NCI-H1105 (cell line): Measurements from ENCODE around the gene IQGAP2.
"Not testable (repeated sequence)": the region's sequence is repeated elsewhere in the genome, so short reads cannot be mapped to it uniquely, and the experiment has no call there.

Source experiments
- DNase-seq: peaks from one replicate; lab custom pipeline; 2025; lab: John Stamatoyannopoulos, UW

IQGAP2 gene

GRCh38 chr5:76657683-76658311 lies 254.7 kb downstream of the IQGAP2 start:
- DNase-seq = no peak

GRCh38 chr5:76660360-76660759 lies 257.3 kb downstream of the IQGAP2 start:
- DNase-seq = no peak

DNA sequence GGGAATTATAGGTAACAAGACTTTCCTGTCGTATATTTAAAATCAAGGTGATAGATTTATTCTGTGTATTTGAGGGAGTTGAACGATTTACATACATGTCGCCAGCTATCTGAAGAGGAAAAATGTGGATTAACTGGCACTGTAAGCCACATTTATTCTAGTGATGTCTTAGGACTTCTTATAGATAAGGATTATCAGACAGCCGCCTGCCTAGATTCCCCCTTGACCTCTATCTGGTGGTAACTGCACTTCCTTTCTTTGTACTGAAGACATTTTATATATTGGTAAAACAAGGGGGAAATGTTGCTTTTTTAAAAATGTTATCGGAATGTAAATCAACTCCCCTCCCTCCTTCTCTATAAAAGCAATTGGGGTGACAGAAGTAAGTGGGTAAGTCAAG lies 259.4 kb downstream of the IQGAP2 start:
- no peak for DNase-seq

DNA sequence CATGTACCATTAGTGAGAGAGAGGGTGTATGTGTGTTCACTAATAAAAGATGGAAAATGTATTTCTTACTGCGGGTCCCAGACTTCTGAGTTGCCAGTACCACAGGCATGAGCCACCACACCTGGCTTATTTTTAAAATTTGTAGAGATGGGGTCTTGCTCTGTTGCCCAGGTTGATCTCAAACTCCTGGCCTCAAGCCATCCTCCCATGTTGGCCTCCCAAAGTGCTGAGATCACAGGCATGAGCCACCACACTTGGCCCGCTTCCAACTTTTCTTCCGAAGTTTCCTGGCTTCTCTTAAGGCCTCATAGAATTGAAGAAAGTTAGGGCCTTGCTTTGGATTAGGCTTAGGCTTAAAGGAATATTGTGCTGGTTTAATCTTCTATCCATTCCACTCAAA lies 260.5 kb downstream of the IQGAP2 start:
- no peak for DNase-seq

- no peak for DNase-seq
These were observed 261.0 kb downstream of the IQGAP2 start for GRCh38 chr5:76664079-76664478.

DNA sequence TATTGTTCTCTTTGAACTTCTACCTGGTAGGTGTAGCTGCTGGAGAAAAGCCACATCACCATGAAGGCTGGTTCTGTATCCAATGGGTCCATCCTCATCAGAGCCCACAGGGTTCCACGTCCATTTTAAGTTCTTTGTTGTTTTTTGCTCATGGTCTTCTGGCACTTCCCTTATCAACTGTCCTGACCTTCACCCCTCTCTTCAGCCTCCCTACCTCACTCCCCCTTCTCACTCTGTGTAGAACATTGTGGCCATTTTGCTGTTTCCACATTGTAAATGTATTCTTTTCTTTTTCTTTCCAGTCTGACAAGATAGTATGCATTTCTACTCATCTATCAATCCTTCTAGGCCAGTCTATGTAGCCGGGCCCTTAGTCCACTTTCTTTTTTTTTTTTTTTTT lies 264.4 kb downstream of the IQGAP2 start:
- no peak for DNase-seq

- no peak for DNase-seq
These were observed 266.2 kb downstream of the IQGAP2 start for GRCh38 chr5:76669245-76669644.

GRCh38 chr5:76670508-76670907 lies 267.4 kb downstream of the IQGAP2 start:
- no peak for DNase-seq

DNA sequence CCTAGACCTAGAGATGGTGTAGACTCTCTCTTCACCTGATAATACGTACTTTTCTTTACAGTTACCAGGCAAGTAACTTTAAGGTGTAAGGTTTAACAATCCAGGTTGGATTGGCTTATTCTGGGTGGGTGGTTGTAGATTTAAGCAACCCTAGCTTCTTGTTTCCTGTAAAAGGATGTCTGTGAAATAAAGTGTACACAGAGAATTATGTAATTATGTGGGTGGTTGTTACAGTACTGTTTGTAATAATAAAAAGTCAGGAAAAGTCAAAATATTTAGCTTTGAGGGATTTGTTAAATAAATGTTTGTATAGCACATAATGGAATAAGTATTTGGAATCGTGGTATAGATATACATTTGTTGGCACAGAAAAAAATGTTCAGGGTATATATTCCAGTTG lies 269.2 kb downstream of the IQGAP2 start:
- no peak for DNase-seq

DNA sequence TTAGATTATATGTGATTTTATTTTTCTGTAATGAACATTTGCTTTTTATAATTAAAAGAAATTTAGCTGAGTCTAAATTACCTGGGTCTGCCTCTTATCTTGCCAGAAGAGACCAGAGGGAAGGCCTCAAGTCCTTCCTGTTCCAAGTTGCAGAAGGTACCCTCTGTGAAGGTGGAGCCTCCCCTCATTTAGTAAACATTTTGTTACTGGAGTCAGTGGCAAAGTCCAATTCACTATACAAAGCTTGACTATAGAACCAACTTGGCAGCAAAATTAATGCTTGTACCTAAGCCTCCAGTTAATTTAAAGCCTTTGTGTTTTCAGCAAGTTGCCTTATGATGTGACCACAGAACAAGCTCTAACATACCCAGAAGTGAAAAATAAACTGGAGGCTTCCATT lies 270.0 kb downstream of the IQGAP2 start:
- DNase-seq = no peak

GRCh38 chr5:76674330-76675066 lies 271.4 kb downstream of the IQGAP2 start:
- no peak for DNase-seq

GRCh38 chr5:76675364-76675763 lies 272.3 kb downstream of the IQGAP2 start:
- DNase-seq = no peak

DNA sequence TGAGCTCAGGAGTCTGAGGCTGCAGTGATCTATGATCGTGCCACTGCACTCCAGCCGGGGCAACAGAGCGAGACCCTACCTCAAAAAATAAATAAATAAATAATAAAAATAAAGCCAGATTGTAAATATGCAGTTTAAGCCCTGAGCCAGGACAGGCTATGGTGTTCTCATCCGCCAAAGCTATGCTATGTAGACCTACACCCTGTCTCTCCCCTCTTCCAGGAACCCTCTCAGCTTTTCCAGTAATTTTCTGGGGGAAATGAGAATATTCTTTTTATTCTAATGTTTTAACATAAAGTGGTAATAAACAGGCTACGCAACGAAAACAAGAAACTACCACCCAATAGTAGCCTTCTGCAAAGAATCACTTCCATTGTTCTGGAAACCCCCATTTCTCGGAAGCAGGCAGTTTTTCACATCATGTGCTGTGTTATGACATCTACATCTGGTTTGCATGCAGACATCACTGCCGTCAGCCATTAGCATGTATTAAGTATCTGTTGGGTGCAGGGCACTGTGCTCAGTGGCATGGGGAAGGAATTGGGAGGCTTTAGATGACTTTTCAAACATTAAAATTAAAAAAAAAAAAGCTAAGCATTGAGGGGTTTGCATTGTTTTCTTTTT lies 274.9 kb downstream of the IQGAP2 start:
- no peak for DNase-seq

GRCh38 chr5:76679231-76679630 lies 276.1 kb downstream of the IQGAP2 start:
- no peak for DNase-seq

- not testable (repeated sequence) for DNase-seq
These were observed 277.7 kb downstream of the IQGAP2 start for GRCh38 chr5:76680826-76681225.

DNA sequence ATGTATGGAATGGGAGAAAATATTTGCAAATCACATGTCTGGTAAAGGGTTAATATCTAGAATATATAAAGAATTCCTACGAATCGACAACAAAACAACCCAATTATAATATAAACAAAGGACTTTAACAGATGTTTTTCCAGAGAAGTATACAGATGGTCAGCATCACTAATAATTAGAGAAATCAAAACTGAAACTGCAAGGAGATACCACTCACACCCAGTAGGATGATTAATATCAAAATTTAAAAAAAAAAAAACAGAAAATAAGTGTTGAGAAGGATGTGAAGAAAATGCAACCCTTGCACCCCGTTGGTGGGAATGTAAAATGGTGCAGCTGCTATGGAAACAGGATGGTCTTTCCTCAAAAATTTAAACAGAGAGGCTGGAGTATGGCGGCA lies 278.2 kb downstream of the IQGAP2 start:
- no peak for DNase-seq

GRCh38 chr5:76682387-76682786 lies 279.3 kb downstream of the IQGAP2 start:
- no peak for DNase-seq

DNA sequence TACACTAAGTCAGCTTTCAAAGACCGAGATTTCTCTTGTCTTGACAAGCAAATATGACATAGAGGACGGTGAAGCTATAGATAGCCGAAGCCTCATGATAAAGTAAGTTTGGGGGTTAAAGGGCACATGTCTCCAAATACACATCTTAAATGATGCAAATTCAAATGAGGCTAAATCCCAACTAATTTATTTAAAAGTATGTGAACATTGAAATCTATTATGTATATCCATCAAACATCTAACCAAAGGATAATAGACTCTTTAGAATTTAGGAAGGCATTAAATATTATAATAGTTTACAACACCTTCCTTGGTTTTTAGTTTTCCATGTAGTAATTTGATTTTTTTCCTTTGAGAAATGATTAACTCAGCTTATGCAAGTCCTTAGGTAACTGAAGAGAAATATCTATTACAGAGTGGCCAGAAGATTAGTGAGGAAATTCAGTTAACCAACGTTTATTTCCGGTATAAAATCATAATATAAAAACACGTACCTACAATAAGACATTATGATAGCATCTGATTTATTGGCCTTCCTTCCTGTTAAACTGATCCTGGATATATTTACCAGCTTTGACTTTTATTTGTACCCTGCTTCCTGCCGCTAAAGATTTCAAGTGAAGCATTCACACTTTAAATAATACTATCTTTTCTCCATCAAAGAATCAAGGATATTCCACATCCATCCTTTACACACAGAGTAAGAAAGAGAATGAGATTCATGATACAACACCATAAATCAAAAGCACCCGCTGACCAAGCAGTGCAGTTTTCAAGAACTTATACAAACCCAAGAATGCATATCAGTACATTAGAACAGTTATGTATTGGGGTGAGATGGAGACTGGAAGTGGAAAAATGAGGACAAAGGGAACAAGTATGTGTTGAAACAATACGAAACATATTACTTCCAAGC lies 281.0 kb downstream of the IQGAP2 start:
- DNase-seq = no peak

DNA sequence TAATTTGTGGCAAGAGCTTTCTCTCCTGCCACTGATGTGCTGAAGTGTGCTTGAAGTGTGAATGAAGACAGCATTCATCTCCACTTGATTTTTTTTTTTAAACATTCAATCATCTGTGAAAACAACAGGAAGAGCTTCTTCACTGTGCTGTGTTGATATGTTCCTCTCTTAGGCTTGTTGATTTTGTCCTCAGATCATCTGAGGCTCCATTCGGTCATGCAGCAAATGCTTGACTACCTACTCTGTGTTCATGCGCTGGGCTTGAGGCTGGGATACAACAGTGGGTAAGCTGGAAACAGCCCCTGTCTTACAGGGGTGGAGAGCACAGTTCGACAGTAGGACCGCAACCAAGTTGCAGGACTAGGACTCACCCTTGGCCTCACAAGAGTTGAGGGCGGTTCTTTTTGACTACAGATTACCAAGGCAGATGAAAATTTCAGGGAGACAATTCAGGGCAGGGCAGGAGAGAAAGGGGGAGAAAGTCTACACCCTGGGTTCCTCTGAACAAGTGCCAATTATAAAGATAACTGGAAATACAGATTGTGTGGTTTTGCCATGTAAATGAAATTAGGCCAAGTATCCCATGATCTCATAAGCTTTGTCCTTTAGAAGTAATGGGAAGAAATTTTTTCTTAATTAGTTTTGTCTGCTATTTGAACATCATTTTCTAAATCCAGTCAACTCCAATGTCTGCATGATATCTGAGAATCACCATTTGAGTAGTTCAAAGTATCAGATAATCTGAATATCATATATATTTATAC lies 281.9 kb downstream of the IQGAP2 start:
- DNase-seq = no peak

DNA sequence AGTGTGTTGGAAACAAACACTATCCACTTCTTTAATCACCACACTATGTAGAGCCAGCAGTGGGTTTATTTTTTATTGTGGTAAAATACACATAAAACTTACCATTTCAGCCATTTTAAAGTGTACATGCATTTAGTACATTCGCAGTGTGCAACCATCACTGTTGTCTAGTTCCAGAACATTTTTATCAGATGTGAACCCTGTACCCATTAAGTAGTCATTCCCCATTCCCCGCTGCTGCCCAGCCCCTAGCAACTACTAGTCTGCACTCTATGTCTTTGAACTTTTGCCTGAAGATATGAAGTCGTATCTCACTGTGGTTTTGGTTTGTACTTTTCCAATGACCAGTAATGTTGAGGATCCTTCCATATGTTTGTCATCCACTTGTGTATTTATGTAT lies 282.6 kb downstream of the IQGAP2 start:
- DNase-seq = no peak

GRCh38 chr5:76688212-76688611 lies 285.1 kb downstream of the IQGAP2 start:
- DNase-seq = no peak

DNA sequence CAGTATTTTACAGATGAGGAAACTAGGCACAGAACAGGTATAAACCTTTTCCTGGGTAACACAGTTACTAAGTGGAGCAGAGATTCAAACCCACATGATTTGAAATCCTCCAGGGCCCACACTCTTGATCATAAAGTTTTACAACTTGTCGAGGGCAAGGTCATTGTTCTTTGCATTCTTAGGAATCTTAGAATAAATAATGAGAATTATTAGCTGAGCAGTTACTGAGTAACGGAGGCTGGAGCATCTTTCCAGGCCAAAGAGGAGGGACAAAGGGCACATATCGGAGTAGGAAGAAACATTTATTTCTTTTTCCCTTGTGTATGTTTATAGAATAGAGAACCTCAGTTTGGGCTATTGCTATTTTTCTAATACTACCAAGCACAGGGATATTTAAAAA lies 285.8 kb downstream of the IQGAP2 start:
- no peak for DNase-seq
